NCI-H510A treated with DMSO at 0.1 percent for 48 hours (cell line): ENCODE results near the gene MBOAT1.
A peak's percentile ranks its signal among the peaks of the same experiment; 100 is the strongest.
"Not testable (repeated sequence)": the region's sequence is repeated elsewhere in the genome, so short reads cannot be mapped to it uniquely, and the experiment has no call there.

ENCODE experiments used
- DNase-seq: peaks from one replicate; lab custom pipeline; 2025; lab: John Stamatoyannopoulos, UW

The MBOAT1 gene

DNA sequence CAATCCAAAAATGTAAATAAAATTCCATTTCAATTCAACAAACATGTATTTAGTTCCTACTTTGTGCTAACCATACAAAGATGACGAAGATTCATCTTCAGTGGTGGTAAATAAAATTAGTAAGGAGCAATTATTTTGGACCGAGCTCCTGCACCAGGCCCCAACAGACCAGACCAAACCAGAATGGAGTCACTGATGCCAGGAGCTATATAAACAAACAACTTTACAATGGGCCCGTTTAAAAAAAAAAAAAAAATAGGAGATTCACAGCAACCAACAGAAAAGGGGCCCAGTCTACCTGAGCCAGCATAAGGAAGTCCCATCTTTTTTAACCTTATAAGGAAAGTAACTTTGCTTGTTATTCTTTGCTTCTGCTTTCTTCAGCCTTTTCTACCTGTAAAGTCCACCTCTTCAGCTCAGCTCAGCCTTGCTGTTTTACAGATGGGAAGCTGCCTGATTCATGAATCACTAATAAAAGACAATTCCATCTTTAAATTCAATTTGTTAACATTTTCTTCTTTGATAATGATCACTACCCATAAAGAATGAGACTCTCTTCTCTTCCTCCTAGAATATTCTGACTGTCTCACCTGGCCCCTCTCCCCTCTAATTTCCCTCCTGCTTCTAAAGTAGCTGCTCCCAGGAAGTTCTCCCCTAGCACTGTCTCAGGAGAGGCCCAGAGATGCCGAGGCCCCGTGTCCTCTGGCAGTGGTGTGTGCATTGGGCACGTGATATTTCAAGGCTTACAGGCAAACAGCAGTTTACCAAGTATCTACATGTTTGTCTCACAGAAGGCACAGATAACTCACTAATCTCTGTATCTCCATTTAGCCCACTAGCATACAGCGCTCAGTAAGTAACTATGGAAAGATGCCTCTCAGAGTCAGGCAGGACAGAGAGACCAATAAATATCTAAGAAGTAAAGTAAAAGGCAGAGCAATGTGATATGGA is 8.4 kb downstream of the MBOAT1 start:
- DNase-seq, result peak; percentile 73

DNA sequence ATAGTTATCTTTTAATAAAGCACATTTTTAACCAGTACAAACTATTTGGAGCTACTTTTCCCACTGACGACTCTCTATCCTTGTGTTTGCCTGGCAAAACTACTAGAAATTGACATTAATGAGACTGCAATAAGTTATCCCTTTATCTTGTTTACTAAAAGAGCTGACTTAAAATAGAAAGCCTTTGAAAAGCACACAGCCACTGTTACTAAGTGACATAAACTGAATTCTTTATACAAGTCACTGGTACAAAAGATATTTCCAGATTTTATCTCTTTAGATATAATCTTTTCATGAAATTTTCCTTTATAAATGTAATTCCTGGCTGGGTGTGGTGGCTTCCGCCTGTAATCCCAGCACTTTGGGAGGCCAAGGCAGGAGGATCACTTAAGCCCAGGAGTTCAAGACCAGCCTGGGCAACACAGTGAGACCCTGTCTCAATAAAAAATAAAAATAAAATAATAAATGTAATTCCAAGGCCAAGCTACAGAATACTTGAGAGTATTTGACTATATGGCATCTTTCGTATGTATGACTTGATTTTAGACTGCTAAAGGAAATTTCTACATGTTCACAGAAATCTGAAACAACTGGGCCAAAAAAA is 9.5 kb downstream of the MBOAT1 start:
- peak; percentile 12 for DNase-seq

DNA sequence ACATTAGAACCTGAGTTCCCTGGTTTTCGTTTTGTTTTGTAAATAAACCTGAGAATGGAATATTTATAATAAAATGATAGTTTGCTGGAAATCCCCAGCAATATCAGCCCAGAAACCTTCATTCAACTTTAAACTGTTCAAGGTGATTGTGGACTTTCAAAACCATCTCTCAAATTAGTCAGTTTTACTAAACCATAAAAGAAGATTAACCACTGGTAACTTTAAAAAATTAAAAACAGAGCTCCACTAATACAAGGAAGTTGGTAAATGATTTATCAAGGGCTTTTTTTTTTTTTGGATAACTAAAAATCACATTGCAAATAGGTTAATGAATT is 10.0 kb downstream of the MBOAT1 start:
- DNase-seq, result no peak

DNA sequence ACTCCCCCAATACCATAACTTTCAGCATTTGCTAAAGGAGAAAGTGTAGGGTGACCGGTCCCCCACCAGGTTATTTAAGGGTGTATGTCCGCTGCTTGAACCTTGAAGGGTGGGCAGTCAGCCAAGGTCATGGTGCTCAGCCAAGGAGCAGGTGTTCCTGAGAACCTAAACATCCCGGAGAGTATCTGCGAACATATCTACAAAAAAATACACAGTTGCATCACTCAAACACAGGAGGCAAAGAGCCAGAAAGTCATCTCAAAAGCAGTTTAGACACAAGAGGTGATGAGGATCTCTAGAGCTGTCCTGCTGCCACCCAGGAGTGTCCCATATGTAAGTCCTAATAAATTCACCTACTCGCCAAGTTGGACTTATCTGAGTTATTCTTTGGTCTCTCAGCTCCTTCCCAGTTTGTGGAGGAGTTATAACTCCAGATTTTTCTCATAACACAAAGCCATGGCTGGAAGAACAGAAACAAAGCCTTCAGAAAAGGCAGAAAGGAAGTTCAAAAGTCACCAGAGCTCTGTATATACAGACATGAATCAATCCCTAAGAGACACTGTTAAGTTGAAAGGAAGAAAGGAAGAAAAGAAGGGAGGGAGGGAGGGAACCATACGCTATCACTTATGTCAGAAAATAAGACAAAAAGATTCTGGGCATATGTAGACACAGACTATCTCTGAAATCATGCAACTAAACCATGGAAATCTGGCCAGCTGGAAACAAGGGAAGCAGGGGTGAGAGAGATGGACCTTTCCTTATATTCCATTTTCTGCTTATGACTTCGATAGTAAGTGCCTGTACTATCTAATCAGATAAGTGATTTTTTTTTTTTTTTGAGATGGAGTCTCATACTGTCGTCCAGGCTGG is 11.3 kb downstream of the MBOAT1 start:
- peak; percentile 53 for DNase-seq

DNA sequence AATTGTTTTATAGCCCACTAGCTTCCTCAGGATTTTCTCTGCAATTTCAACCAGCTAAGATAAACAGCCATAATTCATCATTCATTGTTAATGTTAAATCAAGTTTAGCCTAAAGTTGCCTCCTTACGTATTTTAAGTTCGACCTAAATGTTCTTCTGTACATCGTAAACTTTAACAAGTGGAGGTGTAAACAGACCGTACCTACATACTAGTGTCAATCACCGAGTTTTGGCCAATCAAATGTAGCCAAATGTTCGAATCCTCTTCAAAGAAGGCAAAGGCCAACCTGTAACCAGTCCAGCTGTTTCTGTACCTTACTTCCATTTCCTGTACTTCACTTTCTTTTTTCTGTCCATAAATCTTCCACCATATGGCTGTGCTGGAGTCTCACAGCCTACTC is 13.5 kb downstream of the MBOAT1 start:
- peak; percentile 52 for DNase-seq

DNA sequence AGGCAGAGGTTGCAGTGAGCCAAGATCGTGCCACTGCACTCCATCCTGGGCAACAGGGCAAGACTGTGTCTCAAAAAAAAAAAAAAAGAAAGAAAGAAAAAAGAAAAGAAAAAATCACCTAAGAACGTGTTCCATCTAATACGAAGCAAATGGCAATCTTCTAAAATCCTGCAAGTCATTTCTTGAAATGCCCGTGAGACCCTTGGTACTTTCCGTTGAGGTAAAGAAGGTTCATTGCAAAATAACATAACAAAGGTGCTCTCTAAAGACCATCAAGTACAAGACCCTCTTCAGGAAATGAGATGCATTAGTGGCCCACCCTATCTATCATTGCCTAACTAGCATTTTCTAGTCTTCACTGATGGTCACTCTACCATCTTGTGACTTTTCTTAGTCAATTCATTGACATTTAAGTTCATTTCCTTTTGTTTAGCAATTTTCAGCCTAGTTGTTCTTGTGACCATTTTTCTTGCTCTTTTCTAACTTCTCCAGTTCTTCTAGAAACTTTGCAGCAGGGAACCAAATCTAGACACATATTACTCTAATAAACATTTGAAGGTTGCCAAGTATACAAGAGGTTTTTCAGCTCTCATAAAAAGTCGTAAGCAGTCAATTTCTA is 14.0 kb downstream of the MBOAT1 start:
- no peak for DNase-seq

DNA sequence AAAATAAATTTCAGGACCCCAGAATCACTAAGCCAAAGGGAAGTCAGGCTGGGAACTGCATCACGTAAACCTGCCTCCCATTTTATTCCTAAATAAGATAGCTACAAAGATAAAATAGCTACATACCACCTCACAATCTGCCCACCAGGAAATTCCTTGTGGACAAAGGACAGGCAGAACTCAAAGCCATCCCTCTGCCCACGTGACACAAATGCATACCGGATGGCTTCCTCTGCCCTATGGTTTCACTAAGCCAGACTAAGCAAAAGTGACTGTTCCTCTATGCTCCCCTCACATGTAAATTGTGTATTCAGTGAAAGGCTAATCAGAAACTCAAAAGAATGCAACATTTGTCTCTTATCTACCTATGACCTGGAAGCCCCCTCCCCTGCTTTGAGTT is 15.0 kb downstream of the MBOAT1 start:
- DNase-seq, result no peak

DNA sequence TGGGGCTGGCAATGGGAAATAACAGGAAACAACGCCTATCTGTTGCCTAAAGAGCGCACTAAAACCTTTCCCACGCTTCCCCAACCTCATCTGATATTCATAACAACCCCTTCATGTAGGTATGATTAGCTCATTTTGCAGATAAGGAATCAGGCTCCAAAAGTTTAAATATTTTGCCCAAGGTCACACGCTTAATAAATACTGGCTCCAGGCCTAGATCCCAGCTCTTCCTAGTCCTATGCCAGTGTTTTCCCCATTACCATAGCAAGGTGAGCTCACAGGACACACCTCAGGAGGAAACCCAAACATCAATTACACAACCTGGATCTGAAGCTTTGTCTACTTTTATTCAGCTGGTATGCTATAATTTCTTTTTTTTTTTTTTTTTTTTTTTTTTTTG is 19.6 kb downstream of the MBOAT1 start:
- DNase-seq, result no peak

DNA sequence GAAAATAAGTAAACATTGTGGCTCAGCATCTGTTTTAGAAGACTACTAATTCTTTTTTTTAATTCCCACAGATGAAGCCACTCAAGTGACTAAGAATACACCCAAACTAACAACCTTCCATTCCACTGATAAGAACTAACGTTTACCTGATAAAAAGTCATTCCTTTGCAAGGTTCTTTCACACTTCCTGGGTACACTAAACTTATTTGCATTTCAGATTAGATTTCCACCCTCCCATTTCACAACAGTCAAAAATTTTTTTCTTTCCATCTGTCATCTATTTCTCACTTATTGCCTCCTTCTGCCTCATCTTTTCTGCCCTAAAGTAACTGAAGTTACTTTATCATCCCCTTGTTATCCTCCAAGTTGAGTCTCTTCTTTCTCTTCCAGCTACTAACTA is 20.3 kb downstream of the MBOAT1 start:
- no peak for DNase-seq

DNA sequence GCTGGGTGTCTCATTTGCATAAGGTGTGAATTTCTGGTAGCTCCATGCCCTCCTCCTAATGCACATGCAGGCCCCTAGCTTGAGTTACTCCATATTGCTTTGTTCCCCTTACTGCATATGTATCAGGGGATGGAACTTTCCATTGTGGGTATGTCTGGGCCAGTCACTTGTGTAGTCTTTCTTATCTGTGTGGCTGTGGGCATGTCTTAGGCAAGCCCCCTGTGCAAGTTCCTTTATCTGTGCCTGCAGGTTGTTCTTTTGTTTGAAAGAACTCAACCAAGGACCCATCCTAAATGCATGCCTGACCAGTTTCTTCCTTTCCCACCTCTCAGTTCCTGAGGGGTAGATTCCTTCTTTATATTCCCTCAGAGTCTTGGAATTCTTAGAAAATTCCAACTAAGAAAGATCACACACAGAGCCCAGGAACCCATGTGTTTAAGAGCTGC is 23.6 kb downstream of the MBOAT1 start:
- no peak for DNase-seq

DNA sequence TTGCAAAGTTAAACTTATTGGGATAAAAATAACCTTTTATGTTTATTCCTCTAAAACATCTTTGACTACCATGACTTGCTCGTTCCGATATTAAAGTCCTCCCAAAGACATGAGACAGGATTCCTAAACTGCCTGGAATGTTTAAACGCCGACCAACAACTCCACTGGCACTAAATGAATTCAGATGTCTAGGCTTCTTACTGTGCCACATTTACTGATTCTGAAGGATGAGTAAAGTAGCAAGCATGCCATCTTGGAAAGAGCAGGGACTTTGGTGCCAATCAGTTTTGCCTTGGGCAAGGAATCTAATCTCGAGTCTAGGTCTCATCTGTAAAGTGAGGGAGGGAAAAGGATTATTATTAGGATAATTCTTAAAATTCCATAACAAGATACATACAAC is 25.3 kb downstream of the MBOAT1 start:
- no peak for DNase-seq

DNA sequence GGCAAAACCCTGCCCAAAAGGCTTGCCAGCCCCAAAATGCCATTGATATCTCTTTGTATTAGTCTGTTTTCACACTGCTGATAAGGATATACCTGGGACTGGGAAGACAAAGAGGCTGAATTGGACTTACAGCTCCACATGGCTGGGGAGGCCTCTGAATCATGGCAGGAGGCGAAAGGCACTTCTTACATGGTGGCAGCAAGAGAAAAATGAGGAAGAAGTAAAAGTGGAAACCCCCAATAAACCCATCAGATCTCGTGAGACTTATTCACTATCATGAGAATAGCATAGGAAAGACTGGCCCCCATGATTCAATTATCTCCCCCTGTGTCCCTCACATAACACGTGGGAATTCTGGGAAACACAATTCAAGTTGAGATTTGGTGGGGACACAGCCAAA is 28.6 kb downstream of the MBOAT1 start:
- DNase-seq, result no peak

DNA sequence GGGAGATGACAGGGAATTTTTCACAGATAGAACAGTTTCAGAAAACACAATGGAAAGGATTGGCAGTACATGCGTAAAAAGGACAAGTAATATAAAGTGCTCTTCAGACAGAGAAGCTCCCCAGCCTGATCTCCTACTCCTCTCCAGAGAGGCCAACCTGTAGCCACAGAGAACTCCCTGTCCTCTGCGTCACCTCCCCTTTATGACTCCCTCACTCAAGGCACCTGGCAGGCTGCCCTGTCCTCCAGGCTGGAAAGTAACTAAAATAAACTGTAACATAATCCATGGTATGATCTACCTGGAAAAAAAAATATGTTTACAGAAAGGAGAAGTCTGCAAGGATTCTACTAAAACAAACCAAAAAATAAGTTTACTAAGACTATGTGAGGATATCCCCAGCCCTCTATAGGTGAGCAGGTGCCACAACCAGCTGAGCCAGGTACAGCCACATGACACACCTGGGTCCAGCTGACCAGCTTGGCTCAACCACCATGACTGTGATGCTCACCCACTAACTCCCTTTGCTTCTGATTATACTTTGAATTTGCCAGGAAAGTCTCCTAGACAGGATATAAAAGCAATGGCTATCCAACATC is 29.2 kb downstream of the MBOAT1 start:
- peak; percentile 86 for DNase-seq

DNA sequence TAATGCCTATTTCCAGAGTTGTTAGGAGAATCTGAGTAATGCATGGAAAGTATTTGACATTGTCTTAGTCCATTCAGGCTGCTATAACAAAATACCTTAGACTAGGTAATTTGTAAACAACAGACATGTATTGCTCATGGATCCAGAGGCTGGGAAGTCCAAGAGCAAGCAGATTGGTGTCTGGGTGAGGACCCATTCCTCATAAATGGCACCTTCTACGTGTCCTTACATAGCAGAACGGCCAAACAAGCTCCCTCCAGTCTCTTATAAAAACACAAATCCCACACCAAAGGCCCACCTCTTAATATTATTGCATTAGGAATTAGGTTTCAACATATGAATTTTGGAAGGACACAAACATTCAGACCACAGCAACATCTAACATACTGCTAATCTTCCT is 30.2 kb downstream of the MBOAT1 start:
- DNase-seq, result no peak

DNA sequence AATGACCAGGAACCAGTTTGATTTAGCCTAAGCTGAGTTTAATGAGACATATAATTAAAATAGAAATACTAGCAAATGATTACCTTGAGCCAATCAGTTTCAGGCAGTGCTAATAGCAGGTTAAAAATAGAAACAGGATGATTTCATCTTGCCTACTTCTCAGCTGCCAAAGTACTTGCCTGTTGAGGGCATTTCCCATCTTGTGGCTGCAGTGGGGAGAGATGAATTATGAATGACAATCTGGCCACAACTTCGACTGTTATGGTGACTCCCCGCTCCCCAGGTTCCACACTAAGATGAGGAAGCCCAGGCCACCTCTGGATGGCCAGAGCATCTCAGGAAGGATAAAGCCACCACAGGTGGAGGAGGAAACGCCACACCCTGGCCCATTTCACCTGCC is 31.3 kb downstream of the MBOAT1 start:
- peak; percentile 11 for DNase-seq

DNA sequence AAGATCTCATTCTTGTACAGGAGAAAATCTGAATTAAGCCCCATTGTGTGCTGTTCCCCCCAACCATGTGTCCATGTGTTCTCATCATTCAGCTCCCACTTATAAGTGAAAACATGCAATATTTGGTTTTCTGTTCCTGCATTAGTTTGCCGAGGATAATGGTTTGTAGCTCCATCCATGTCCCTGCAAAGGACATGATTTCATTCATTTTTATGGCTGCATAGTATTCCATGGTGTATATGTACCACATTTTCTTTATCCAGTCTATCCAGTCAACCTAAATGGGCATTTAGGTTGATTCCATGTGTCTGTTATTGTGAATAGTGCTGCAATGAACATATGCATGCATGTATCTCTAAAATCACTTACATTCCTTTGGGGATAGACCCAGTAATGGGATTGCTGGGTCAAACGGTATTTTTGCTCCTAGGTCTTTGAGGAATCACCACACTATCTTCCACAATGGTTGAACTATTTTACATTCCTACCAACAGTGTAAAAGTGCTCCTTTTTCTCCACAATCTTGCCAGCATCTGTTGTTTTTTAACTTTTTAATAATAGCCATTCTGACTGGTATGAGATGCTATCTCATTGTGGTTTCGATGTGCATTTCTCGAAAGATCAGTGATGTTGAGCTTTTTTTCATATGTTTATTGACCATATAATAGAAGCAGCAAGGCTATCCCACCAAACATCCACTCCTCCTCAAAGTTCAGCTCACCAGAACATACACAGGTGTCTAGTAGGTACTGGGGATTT is 32.8 kb downstream of the MBOAT1 start:
- not testable (repeated sequence) for DNase-seq

DNA sequence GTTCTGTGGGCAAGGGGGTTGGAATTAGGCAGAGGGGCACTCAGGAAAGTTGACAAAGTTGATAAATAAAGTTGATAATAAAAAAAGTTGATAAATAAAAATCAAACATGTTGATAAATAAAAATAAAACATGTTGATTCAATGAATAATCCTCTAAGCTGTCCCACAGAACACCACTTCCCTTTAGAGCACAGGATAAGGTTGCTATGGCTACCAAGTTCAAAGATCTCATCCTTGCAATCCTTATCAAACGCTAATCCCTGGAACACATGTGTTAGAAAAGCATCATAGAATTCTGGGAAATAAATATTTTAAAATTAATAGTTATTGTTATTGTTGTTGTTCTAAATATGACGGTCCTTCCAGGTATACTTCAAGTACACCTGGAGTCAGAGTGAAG is 33.9 kb downstream of the MBOAT1 start:
- DNase-seq, result no peak

DNA sequence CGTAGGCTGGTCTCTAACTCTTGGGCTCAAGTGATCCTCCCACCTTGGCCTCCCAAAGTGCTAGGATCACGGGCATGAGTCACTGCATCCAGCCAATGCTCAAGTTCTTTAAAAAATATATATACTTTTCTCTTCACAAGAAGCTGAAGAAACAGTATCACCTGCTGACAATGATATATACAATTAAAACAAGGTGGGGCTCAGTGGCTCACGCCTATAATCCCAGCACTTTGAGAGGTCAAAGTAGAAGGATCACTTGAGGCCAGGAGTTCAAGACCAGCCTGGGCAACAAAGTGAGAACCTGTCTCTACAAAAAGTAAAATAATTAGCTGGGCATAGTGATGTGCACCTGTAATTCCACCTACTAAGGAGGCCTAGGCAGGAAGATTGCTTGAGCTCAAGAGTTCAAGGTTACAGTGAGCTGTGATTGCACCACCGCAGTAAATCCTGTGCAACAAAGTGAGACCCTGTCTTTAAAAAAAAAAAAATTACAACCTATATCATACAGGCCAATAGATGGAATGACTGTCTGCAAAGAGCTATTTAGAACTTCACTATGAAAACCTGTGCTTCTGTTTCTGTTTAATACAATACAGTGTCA is 36.4 kb downstream of the MBOAT1 start:
- DNase-seq, result no peak

DNA sequence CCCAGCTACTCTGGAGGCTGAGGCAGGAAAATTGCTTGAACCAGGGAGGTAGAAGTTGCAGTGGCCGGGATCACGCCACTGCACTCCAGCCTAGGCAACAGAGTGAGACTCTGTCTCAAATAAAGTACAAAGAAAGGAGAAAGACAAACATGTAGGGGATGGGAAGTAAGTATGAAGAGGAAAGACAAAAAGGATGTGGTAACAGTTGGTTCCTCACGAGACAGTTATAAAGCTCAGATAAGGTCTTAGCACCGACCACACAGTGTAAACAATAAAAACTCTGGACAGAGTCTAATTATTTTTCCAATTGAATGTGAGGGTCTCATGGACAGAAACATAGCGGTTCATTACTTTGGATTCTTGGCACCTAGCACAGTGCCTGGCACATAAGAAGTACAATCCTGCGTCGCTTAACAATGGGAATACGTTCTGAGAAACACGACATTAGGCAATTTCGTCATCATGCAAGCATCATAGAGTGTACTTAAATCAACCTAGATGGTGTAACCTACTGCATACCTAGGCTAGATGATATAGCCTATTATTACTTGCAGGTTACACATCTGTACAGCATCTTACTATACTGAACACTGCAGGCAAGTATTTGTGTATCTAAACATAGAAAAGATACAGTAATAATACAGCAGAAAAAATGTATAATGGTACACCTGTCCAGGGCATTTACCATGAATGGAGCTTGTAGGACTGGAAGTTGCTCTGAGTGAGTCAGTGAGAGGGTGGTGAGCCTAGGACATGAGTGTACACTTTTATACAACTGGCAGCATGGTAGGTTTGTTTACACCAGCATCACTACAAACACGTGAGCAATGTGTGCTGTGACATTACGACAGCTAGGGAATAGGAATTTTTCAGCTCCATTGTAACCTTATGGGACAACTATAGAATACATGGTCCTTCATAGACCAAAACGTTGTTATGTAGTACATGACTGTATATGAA is 38.2 kb downstream of the MBOAT1 start:
- DNase-seq, result no peak
